Gastrocnemius medialis (tissue), 4 donors: ENCODE measurements around the gene METRNL.

Experiments
- POLR2A ChIP-seq, 2 donors: fragments of 450-650 bp; IDR thresholded peaks; one replicate each; pipeline ENCODE4 v1.6.1; 2017; ENCODE audit warnings: antibody characterized with exemption in 2 of 2, mild to moderate bottlenecking in 2 of 2, moderate library complexity in 2 of 2
- TF ChIP-seq, protein P1 (sequence below), 5 experiments: fragments of 450-650 bp in 3 of 5; fragments of 200-600 bp in 2 of 5; sonication (generic) in 2 of 5; IDR thresholded peaks in 4 of 5; conservative IDR thresholded peaks in 1 of 5; 1 replicate in 4 of 5; 2 replicates in 1 of 5; pipeline ENCODE4 v1.5.1; 2016 to 2019; ENCODE audit warnings: antibody characterized with exemption in 5 of 5, mild to moderate bottlenecking in 3 of 5, moderate library complexity in 3 of 5

DNA sequence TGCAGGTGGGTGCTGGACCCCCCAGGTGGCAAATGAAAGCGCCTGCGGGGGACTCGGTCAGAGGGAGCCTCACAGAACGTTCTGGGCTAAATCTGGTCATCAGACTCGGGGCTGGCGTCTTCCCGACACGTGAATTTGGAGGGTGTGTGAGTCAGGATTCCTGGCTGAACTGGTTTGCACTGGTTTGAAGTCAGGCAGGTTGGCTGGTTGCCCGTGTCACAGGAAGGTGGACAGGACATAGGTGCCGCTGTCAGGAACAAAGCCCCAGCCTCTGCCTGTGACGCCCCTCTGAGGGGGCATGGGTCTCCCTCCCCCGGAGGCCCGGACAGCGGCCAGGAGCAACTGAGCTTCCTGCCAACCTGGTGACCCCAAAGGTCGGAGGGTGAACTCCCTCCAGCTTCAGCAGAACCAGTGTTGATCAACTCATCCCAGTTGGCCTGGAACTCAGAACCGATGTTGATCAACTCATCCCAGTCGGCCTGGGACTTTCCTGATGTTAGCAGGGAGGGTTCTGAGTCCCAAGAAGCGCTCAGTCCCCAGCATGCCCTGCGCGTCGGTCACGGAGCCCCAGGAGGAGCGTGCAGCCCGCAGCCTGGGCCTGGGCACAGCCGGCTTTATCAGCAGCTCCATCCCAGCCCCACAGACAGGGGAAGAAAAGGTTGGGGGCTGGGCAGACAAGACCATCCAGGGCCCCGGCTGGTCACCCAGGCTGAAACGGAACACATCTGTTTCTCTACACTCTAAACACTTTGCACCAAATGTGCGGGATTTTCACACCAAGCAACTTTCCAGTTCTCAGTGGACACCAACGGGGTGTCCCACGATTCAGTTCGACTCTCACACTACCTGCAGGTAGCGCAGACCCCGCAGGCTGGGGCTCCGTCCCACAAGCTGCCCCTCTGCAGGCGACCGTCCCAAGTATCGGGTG lies 14.4 kb upstream of the METRNL start:
- TF ChIP-seq, protein P1, sequence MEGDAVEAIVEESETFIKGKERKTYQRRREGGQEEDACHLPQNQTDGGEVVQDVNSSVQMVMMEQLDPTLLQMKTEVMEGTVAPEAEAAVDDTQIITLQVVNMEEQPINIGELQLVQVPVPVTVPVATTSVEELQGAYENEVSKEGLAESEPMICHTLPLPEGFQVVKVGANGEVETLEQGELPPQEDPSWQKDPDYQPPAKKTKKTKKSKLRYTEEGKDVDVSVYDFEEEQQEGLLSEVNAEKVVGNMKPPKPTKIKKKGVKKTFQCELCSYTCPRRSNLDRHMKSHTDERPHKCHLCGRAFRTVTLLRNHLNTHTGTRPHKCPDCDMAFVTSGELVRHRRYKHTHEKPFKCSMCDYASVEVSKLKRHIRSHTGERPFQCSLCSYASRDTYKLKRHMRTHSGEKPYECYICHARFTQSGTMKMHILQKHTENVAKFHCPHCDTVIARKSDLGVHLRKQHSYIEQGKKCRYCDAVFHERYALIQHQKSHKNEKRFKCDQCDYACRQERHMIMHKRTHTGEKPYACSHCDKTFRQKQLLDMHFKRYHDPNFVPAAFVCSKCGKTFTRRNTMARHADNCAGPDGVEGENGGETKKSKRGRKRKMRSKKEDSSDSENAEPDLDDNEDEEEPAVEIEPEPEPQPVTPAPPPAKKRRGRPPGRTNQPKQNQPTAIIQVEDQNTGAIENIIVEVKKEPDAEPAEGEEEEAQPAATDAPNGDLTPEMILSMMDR (IDR thresholded peaks at IDR 0.05 in 4 of 5, conservative IDR thresholded peaks at IDR 0.05 in 1 of 5) = no peak
- no peak for TF ChIP-seq POLR2A (IDR thresholded peaks at IDR 0.05)
